ENCODE data around the gene PDCL3.

PDCL3 gene

GRCh38 chr2:100620481-100620880, 57.7 kb downstream of the PDCL3 start:
- Histone ChIP-seq H3K9me2 (replicated peaks; ENCODE audit: control insufficient read depth, low read length) (no peaks in the 10 kb centered on the region), H3K27ac (ENCODE audit: low read depth, low read length) (no peak overlapping the region), H3K79me2 (ENCODE audit: control insufficient read depth, low read length) (no peaks in the 10 kb centered on the region), H3K9me3 (ENCODE audit: control insufficient read depth, insufficient read depth, low read length) (no peaks in the 10 kb centered on the region), H3K4me1 (ENCODE audit: control insufficient read depth, low read length) (no peaks in the 10 kb centered on the region), H3K27me3 (ENCODE audit: control insufficient read depth, low read length) (no peaks in the 10 kb centered on the region), H3K4me2 (ENCODE audit: low read length) (no peak overlapping the region), H4K20me1 (ENCODE audit: control insufficient read depth, insufficient read depth, low read depth, low read length) (no peaks in the 10 kb centered on the region), H3K36me3 (ENCODE audit: control insufficient read depth, low read length) (no peaks in the 10 kb centered on the region), H3F3A (ENCODE audit: control insufficient read depth, insufficient read depth) (no peaks in the 10 kb centered on the region), H3K4me3 (ENCODE audit: low read length) (no peak overlapping the region)
- TF ChIP-seq EZH2phosphoT487 (IDR thresholded peaks at IDR 0.05; ENCODE audit: borderline replicate concordance, low read length) (no peak), CTCF (IDR thresholded peaks at IDR 0.05; ENCODE audit: low read depth, low read length, poor library complexity, severe bottlenecking) (no peak)

- no peaks in the 10 kb centered on the region for H3K4me1 ChIP-seq (ENCODE audit: control insufficient read depth, low read length)
- no peaks in the 10 kb centered on the region for H4K20me1 ChIP-seq (ENCODE audit: control insufficient read depth, insufficient read depth, low read depth, low read length)
- TF ChIP-seq CTCF (IDR thresholded peaks at IDR 0.05; ENCODE audit: low read depth, low read length, poor library complexity, severe bottlenecking) = no peak
- no peak for TF ChIP-seq EZH2phosphoT487 (IDR thresholded peaks at IDR 0.05; ENCODE audit: borderline replicate concordance, low read length)
- H3K4me2 ChIP-seq (ENCODE audit: low read length) = no peak overlapping the region
- H3K36me3 ChIP-seq (ENCODE audit: control insufficient read depth, low read length) = no peaks in the 10 kb centered on the region
- no peaks in the 10 kb centered on the region for H3F3A ChIP-seq (ENCODE audit: control insufficient read depth, insufficient read depth)
- H3K9me2 ChIP-seq (replicated peaks; ENCODE audit: control insufficient read depth, low read length) = no peaks in the 10 kb centered on the region
- H3K27ac ChIP-seq (ENCODE audit: low read depth, low read length) = no peak overlapping the region
- no peaks in the 10 kb centered on the region for H3K27me3 ChIP-seq (ENCODE audit: control insufficient read depth, low read length)
- H3K79me2 ChIP-seq (ENCODE audit: control insufficient read depth, low read length) = no peaks in the 10 kb centered on the region
- no peaks in the 10 kb centered on the region for H3K9me3 ChIP-seq (ENCODE audit: control insufficient read depth, insufficient read depth, low read length)
- H3K4me3 ChIP-seq (ENCODE audit: low read length) = no peak overlapping the region
Measured at GRCh38 chr2:100621371-100621951, 58.7 kb downstream of the PDCL3 start.

GRCh38 chr2:100623033-100623715, 60.4 kb downstream of the PDCL3 start:
- H3K4me1 ChIP-seq (ENCODE audit: control insufficient read depth, low read length) = no peaks in the 10 kb centered on the region
- no peak overlapping the region for H3K4me2 ChIP-seq (ENCODE audit: low read length)
- H4K20me1 ChIP-seq (ENCODE audit: control insufficient read depth, insufficient read depth, low read depth, low read length) = no peaks in the 10 kb centered on the region

More at GRCh38 chr2:100623033-100623715, 60.4 kb downstream of the PDCL3 start:
- TF ChIP-seq EZH2phosphoT487 (IDR thresholded peaks at IDR 0.05; ENCODE audit: borderline replicate concordance, low read length) = no peak
- no peak for TF ChIP-seq CTCF (IDR thresholded peaks at IDR 0.05; ENCODE audit: low read depth, low read length, poor library complexity, severe bottlenecking)
- H3K4me3 ChIP-seq (ENCODE audit: low read length) = no peak overlapping the region
- no peaks in the 10 kb centered on the region for H3K36me3 ChIP-seq (ENCODE audit: control insufficient read depth, low read length)
- H3K9me3 ChIP-seq (ENCODE audit: control insufficient read depth, insufficient read depth, low read length) = no peaks in the 10 kb centered on the region
- peaks cover 2% of the 10 kb centered on the region; the same call in 1 of the 2 replicates for H3K27me3 ChIP-seq (ENCODE audit: control insufficient read depth, low read length)
- H3F3A ChIP-seq (ENCODE audit: control insufficient read depth, insufficient read depth) = no peaks in the 10 kb centered on the region
- H3K9me2 ChIP-seq (replicated peaks; ENCODE audit: control insufficient read depth, low read length) = no peaks in the 10 kb centered on the region
- no peaks in the 10 kb centered on the region for H3K79me2 ChIP-seq (ENCODE audit: control insufficient read depth, low read length)
- no peak overlapping the region for H3K27ac ChIP-seq (ENCODE audit: low read depth, low read length)

Measured in DOHH2 (cell line).